ENCODE data around the gene CACNG1. TPM values are rescaled to one million over a fixed set of nuclear protein-coding genes. Genes with fewer than 3 reads are reported as not detected.

Gene CACNG1
- total RNA-seq, 1 donor from 2014 or later = not detected

DNA sequence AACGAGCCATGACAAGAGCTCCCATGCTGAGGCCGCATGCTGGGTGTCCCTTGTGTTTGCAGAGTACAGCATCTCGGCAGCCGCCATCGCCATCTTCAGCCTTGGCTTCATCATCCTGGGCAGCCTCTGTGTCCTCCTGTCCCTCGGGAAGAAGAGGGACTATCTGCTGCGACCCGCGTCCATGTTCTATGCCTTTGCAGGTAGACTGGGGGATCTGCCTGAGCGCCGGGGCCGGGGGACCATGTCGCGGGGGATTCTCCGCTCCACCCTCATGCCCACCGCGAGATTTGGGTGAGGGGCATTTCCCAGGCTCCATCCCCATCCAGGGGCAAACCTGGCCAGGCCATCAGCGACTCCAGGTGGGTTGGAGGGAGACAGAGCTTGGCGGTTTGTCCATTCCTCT lies 10.7 kb downstream of the CACNG1 start:
- H3K9me3 Mint-ChIP-seq (ENCODE audit: low read depth) = peaks cover 2% of the 10 kb centered on the region
- peaks cover 2% of the 10 kb centered on the region for H3K36me3 Mint-ChIP-seq (ENCODE audit: low read depth)
- H3K27ac Mint-ChIP-seq (ENCODE audit: unreplicated experiment) = no peak overlapping the region
- TF ChIP-seq, protein P1, sequence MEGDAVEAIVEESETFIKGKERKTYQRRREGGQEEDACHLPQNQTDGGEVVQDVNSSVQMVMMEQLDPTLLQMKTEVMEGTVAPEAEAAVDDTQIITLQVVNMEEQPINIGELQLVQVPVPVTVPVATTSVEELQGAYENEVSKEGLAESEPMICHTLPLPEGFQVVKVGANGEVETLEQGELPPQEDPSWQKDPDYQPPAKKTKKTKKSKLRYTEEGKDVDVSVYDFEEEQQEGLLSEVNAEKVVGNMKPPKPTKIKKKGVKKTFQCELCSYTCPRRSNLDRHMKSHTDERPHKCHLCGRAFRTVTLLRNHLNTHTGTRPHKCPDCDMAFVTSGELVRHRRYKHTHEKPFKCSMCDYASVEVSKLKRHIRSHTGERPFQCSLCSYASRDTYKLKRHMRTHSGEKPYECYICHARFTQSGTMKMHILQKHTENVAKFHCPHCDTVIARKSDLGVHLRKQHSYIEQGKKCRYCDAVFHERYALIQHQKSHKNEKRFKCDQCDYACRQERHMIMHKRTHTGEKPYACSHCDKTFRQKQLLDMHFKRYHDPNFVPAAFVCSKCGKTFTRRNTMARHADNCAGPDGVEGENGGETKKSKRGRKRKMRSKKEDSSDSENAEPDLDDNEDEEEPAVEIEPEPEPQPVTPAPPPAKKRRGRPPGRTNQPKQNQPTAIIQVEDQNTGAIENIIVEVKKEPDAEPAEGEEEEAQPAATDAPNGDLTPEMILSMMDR (IDR thresholded peaks at IDR 0.05) = no peak
- DNase-seq (ENCODE audit: low spot score) = no peak
- H3K4me1 Mint-ChIP-seq (ENCODE audit: low read depth) = no peaks in the 10 kb centered on the region
- no peaks in the 10 kb centered on the region for H3K27me3 Mint-ChIP-seq (ENCODE audit: low read depth)
- H3K4me3 Mint-ChIP-seq (ENCODE audit: unreplicated experiment) = no peak overlapping the region

DNA sequence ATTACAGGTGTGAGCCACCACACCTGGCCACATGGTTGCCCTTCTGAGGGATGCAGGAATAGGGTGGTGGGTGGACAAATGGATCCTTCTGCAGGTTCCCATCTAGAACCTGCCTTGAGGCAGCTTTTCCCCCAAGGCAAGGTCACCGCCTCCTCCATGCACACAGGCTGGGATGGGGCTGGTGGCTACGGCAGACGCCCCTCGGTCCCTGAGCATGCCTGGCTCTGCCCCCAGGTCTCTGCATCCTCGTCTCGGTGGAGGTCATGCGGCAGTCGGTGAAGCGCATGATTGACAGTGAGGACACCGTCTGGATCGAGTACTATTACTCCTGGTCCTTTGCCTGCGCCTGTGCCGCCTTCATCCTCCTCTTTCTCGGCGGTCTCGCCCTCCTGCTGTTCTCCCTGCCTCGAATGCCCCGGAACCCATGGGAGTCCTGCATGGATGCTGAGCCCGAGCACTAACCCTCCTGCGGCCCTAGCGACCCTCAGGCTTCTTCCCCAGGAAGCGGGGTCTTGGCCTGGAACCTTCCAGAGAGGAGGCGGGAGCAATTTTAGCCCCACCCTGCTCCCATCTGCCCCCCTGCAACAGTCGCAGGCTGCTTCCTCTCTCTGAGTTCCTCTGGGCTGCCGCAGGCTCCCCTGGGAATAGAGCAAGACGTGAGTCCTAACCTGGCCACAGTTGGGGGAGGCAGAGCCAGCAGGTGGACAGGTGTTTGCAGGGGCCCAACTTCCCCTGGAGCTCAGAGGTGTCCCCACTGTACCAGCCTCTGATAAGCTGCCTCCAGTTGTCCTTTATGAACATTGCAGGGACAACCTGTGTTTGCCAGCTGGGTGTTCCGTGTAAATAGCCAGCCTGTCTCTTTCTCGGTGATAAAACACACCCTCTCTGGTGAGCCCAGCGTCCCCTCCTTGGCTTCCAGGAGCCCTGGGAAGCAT lies 11.7 kb downstream of the CACNG1 start:
- Mint-ChIP-seq H3K4me3 (ENCODE audit: unreplicated experiment) (no peak overlapping the region), H3K27me3 (ENCODE audit: low read depth) (no peaks in the 10 kb centered on the region), H3K36me3 (ENCODE audit: low read depth) (peaks cover 6% of the 10 kb centered on the region), H3K27ac (ENCODE audit: unreplicated experiment) (no peak overlapping the region), H3K4me1 (ENCODE audit: low read depth) (no peaks in the 10 kb centered on the region), H3K9me3 (ENCODE audit: low read depth) (peaks cover 2% of the 10 kb centered on the region)
- no peak for DNase-seq (ENCODE audit: low spot score)
- TF ChIP-seq, protein P1 (IDR thresholded peaks at IDR 0.05) = no peak

DNA sequence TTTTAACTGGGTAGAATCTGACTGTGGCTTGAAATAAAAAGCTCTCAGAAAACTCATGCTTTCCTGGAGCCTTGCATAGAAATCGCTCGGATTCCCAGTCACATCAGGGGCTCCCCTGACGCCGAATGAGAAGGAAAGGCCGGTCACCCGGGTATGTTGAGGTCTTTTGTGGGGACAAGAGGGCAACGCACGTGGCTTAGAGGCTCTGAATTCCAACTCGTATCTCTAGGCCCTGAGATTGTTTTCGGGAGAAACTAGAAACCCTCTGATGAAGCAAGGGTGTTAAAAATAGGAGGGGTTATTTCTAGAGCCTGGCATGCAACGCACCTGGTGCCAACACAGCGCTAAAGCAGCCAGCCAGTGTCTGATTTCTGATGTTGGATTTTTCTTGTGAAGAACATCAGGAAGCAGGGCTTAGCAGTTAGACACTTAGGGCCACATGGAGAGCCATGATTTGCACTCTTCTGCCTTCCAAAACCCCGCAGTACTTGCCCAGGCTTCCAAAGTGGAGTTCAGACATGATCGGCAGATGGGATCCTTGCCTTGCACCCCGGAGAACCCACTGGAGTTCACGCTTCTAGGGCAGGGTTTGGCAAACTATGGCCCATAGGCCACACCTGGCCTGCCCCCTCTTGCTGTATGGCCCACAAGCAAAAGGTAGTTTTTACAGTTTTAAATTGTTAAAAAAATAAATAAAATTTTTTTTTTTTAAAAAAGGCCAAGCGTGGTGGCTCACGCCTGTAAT lies 12.6 kb downstream of the CACNG1 start:
- DNase-seq (ENCODE audit: low spot score) = no peak
- no peak overlapping the region for H3K27ac Mint-ChIP-seq (ENCODE audit: unreplicated experiment)
- H3K4me1 Mint-ChIP-seq (ENCODE audit: low read depth) = no peaks in the 10 kb centered on the region
- H3K9me3 Mint-ChIP-seq (ENCODE audit: low read depth) = peaks cover 2% of the 10 kb centered on the region
- H3K36me3 Mint-ChIP-seq (ENCODE audit: low read depth) = peaks cover 6% of the 10 kb centered on the region
- no peaks in the 10 kb centered on the region for H3K27me3 Mint-ChIP-seq (ENCODE audit: low read depth)
- TF ChIP-seq, protein P1 (IDR thresholded peaks at IDR 0.05) = no peak
- no peak overlapping the region for H3K4me3 Mint-ChIP-seq (ENCODE audit: unreplicated experiment)

DNA sequence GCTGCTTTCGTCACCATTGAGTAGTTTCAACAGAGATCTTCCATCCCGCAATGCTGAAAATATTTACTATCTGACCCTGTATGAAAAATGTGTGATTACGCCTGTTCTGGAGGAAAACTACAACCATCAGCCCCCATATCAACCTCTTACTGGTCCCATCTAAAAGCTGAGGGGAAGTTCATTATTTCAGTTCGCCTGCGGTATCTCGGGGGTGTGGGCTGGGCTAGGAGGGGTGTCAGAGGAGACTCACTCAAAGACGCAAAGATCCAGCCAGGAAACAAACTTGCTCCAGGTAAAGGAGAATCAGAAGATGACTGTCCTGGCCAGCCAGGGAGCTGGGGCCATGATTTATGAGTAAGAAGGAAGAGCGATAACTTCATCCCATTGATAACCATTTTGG lies 13.7 kb downstream of the CACNG1 start:
- no peak for DNase-seq (ENCODE audit: low spot score)
- Mint-ChIP-seq H3K27me3 (ENCODE audit: low read depth) (no peaks in the 10 kb centered on the region), H3K4me3 (ENCODE audit: unreplicated experiment) (no peak overlapping the region), H3K9me3 (ENCODE audit: low read depth) (peaks cover 2% of the 10 kb centered on the region), H3K27ac (ENCODE audit: unreplicated experiment) (no peak overlapping the region), H3K36me3 (ENCODE audit: low read depth) (peaks cover 6% of the 10 kb centered on the region), H3K4me1 (ENCODE audit: low read depth) (peaks cover 2% of the 10 kb centered on the region)
- TF ChIP-seq, protein P1 (IDR thresholded peaks at IDR 0.05) = no peak

DNA sequence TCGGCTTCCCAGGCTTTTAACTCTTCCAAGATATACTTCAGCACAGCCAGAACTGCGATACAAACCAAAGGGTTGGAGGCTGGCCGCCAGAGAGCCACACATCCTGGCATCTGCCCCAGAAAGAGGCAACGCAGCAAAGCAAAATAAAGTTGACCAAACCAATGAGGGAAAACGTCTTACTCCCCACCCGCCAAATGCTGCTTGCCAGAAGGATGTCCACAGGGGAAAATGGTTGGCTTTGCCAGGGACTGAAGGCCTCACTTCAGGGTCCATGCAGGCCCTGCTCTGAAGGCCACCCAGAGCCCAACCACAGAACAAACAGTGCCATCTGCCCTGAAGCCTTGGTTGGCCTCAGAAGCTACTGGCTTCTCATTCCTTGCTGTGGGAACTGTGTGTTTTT lies 15.0 kb downstream of the CACNG1 start:
- peaks cover 2% of the 10 kb centered on the region for H3K9me3 Mint-ChIP-seq (ENCODE audit: low read depth)
- no peak for DNase-seq (ENCODE audit: low spot score)
- peaks cover 6% of the 10 kb centered on the region for H3K36me3 Mint-ChIP-seq (ENCODE audit: low read depth)
- H3K4me1 Mint-ChIP-seq (ENCODE audit: low read depth) = peaks cover 10% of the 10 kb centered on the region
- H3K27me3 Mint-ChIP-seq (ENCODE audit: low read depth) = no peaks in the 10 kb centered on the region
- no peak overlapping the region for H3K4me3 Mint-ChIP-seq (ENCODE audit: unreplicated experiment)
- TF ChIP-seq, protein P1 (IDR thresholded peaks at IDR 0.05) = no peak
- H3K27ac Mint-ChIP-seq (ENCODE audit: unreplicated experiment) = no peak overlapping the region

Measured in chondrocyte (in vitro differentiated cells).